Activated naive CD8-positive, alpha-beta T cell treated with anti-CD3 and anti-CD28 coated beads, Interleukin-2, amount 50 U/mL, for 24 hours (primary cell): ENCODE results near the gene FBXO21.
A peak's percentile ranks its signal among the peaks of the same experiment; 100 is the strongest.

Experiments used
- ATAC-seq: fragments of 150-1000 bp; cut with Tn5 transposase; one replicate; pipeline ENCODE4 v1.10.0; 2021
- DNase-seq: peaks from one replicate; pipeline ENCODE4 v3.0.0; 2021
- H3K27ac Mint-ChIP-seq: one replicate; pipeline ENCODE4 v1.8.0; 2021; ENCODE audit warnings: mild to moderate bottlenecking, mixed read lengths
- H3K27me3 Mint-ChIP-seq: one replicate; pipeline ENCODE4 v1.8.0; 2021; ENCODE audit warnings: mixed read lengths
- H3K36me3 Mint-ChIP-seq: one replicate; pipeline ENCODE4 v1.8.0; 2021; ENCODE audit warnings: low read depth, mixed read lengths
- H3K4me1 Mint-ChIP-seq: one replicate; pipeline ENCODE4 v1.8.0; 2021; ENCODE audit warnings: mixed read lengths
- H3K4me3 Mint-ChIP-seq: one replicate; pipeline ENCODE4 v1.8.0; 2021; ENCODE audit warnings: mild to moderate bottlenecking, moderate library complexity, mixed read lengths
- H3K9me3 Mint-ChIP-seq: one replicate; pipeline ENCODE4 v1.8.0; 2021; ENCODE audit warnings: mixed read lengths

FBXO21 gene

DNA sequence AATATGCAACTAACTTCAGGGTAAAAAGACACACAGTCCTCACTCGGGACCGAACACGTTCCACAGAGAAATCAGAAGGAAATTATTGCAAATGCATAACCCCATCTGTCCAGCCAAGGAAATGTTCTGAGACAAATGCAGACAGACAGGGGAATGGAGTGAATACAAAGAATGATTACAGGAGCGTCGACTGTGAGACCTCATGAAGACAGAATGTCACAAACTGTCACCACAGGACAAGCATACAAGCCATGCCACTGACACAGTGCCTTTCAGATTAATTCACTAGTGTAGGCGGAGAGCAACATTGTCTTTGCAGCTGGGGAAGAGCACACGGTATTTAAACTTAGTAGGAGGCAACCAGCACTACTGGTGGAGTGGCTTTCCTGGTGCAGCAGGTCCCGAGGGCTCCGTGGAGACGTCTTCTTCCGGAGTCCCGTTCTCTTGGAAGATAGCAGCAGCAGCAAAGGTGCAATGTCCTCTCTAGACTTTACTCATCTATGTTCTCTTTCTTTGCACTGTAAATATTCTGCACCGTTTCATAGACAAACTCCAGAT is 44.6 kb downstream of the FBXO21 start:
- peaks cover 31% of the 10 kb centered on the region for H3K36me3 Mint-ChIP-seq
- H3K27ac Mint-ChIP-seq: peak overlapping the region; percentile 43
- no peak for DNase-seq
- no peaks in the 10 kb centered on the region for H3K9me3 Mint-ChIP-seq
- no peak overlapping the region for H3K4me3 Mint-ChIP-seq
- no peak for ATAC-seq
- H3K27me3 Mint-ChIP-seq: no peaks in the 10 kb centered on the region
- peaks cover 56% of the 10 kb centered on the region for H3K4me1 Mint-ChIP-seq

DNA sequence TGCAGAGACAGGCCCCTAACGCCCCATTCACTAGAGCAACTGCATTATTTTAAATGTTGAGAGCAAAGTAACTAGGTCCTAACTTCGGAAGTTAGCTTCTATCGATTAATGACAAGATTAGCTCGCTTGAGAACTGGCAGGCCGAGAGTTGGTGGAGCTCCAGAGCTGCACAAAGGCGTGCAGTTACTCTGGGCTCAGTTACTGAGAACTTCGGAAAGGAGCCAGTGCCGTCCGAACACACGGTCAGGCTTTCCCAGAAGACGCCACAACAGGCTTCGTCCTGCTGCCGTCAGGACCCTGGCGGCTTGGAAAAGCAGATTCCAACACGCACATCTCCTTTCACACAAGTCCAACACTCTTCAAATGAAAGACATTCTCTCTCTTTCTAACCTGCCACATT is 45.7 kb downstream of the FBXO21 start:
- no peak for ATAC-seq
- no peaks in the 10 kb centered on the region for H3K27me3 Mint-ChIP-seq
- peaks cover 29% of the 10 kb centered on the region for H3K36me3 Mint-ChIP-seq
- H3K4me3 Mint-ChIP-seq: no peak overlapping the region
- no peak overlapping the region for H3K27ac Mint-ChIP-seq
- peaks cover 45% of the 10 kb centered on the region for H3K4me1 Mint-ChIP-seq
- no peaks in the 10 kb centered on the region for H3K9me3 Mint-ChIP-seq
- DNase-seq: no peak

DNA sequence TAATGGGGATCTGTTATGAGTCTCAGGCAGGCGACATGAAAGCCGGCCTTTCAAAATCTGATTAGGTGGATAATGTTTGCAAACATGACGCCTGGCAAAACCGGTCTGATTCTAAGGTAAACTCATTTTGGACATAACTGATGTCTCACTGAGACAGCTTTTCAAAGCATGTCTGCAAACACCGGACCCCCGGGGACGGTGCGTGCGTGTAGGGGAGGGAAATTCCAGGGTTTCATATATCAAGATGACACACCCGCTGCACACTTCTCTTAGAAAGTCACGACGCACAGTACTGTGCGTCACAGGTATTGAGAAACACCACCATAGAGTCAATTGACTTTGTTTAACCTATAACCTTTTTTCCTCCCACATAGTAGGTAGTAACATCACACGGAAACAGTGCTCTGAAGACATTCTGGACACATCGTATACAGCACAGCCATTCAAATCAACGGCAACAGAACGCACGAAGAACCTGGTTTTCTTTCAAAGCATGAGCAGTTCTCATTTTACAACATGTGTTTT is 47.2 kb downstream of the FBXO21 start:
- Mint-ChIP-seq H3K9me3 (no peaks in the 10 kb centered on the region), H3K27me3 (no peaks in the 10 kb centered on the region), H3K27ac (peak overlapping the region; percentile 15), H3K4me1 (peaks cover 30% of the 10 kb centered on the region), H3K36me3 (peaks cover 22% of the 10 kb centered on the region), H3K4me3 (no peak overlapping the region)
- DNase-seq: no peak
- ATAC-seq: peak; percentile 58

DNA sequence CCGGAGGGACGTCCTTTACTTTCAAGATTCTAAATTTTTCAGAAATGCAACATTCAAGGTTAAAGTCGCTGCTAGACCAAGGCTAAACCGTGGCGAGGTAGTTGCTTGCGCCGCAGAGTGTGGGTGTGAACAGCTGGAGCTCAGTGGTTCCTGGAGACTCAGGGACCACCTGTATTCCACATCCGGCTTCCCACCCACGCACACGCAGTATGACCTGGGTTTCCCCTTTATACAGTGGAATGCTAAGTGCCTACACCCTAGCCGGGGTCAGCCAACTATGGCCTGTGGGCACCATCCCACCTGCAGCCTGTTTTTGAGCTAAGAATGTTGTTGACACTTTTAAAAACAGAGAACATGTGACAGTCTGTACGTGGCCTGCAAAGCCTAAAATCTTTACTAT is 48.2 kb downstream of the FBXO21 start:
- no peak for ATAC-seq
- no peak for DNase-seq
- H3K4me1 Mint-ChIP-seq: peaks cover 25% of the 10 kb centered on the region
- no peaks in the 10 kb centered on the region for H3K27me3 Mint-ChIP-seq
- no peaks in the 10 kb centered on the region for H3K9me3 Mint-ChIP-seq
- H3K36me3 Mint-ChIP-seq: peaks cover 16% of the 10 kb centered on the region
- H3K27ac Mint-ChIP-seq: no peak overlapping the region
- no peak overlapping the region for H3K4me3 Mint-ChIP-seq

DNA sequence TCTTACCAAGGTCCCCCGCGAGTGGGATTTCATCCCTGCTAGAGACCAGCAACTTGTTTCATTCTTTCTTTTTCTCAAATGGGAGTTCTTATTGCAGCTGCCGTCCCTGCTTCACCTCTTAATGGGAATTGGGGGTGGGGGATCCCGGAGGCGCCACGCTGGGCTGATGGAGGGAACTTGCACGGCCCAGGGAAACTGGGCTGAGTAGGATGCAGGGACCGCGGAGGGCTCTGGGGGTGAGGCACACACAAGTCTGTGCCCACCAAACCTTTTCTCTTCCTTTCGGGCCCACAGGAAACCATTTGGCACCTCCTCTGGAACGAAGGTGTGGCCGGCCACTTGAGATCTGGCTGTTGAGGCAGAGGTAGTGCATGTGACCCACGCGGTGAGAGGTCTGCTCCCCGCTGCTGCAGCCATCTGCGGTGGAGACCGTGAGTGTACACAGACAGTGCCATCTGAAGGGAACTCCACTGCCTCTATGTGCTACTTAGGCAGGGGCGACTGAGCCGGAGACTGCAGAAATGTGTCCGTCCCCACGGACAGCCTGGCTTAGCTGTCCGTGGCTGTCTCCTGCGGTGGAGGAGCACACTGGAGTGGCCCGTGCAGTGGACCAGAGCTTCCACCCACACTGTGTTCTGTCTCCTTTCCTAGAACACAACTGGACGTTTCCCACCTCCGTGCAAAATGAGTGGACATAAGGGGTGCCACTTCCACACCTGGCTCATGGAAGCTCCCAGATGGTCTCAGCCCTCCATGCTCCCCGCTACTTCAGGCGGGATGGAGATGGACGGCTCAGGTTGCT is 49.0 kb downstream of the FBXO21 start:
- H3K36me3 Mint-ChIP-seq: peaks cover 15% of the 10 kb centered on the region
- DNase-seq (no peak), ATAC-seq (no peak)
- no peak overlapping the region for H3K4me3 Mint-ChIP-seq
- no peaks in the 10 kb centered on the region for H3K9me3 Mint-ChIP-seq
- H3K4me1 Mint-ChIP-seq: peaks cover 25% of the 10 kb centered on the region
- H3K27me3 Mint-ChIP-seq: no peaks in the 10 kb centered on the region
- no peak overlapping the region for H3K27ac Mint-ChIP-seq

DNA sequence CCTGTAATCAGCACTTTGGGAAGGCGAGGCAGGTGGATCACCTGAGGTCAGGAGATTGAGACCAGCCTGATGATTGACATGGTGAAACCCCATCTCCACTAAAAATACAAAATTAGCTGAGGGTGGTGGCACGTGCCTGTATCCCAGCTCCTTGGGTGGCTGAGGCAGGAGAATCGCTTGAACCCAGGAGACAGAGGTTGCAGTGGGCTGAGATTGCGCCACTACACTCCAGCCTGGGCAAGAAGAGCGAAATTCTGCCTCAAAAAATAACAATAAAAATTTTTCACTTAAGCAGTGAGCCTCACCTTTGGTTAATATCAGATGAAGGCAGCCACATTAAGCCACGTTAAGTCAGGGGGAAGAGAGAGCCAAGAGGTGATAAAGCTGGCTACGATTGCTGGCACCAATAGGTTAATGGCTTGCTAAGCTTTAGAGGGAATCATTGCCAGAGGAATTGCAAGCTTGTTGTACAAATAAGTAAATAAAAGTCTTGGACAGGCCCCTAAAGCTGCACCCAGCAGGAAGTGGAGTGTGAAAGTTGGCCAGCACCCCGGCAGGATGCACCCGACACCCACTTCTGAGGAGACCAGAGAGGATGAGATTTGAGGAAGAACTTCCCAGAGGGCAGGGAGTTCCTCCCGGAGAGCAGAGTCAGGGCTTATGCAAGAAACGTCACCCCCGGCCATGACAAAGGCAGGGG is 49.7 kb downstream of the FBXO21 start:
- DNase-seq: no peak
- Mint-ChIP-seq H3K9me3 (no peaks in the 10 kb centered on the region), H3K4me3 (no peak overlapping the region), H3K36me3 (peaks cover 12% of the 10 kb centered on the region), H3K27ac (no peak overlapping the region), H3K27me3 (no peaks in the 10 kb centered on the region), H3K4me1 (peaks cover 26% of the 10 kb centered on the region)
- ATAC-seq: no peak

DNA sequence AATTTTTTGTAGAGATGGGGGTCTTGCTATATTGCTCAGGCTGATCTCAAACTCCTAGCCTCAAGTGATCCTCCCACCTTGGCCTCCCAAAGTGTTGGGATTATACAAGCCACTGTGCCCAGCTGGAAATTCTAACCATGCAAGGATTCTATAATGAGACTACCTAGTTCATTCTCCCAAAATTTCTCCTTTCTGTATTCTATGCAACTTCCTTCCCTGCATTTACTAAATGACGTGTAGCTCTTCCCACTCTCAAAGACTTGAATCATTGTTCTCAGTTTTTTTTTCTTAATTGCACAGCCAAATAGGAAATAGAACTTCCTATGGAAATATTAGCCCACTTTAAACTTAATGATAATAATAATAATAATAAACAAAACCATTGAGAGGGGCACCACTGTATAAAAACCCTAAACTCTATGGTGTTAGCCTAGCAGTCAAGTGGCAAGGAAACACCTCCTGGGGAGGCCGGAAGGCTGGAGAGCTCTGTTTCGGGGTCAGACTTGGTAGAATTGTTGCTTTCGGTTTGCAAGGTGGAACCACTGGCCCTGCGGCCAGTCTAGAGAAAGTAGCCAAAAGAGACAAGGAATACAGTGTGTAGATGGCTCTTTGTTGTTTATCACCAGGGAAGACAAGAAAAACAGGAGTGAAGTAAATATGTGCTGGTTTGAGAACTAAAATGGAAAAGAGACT is 51.1 kb downstream of the FBXO21 start:
- no peak overlapping the region for H3K4me3 Mint-ChIP-seq
- DNase-seq: no peak
- H3K36me3 Mint-ChIP-seq: peaks cover 8% of the 10 kb centered on the region
- no peak overlapping the region for H3K27ac Mint-ChIP-seq
- ATAC-seq: no peak
- no peaks in the 10 kb centered on the region for H3K9me3 Mint-ChIP-seq
- peaks cover 29% of the 10 kb centered on the region for H3K4me1 Mint-ChIP-seq
- no peaks in the 10 kb centered on the region for H3K27me3 Mint-ChIP-seq

DNA sequence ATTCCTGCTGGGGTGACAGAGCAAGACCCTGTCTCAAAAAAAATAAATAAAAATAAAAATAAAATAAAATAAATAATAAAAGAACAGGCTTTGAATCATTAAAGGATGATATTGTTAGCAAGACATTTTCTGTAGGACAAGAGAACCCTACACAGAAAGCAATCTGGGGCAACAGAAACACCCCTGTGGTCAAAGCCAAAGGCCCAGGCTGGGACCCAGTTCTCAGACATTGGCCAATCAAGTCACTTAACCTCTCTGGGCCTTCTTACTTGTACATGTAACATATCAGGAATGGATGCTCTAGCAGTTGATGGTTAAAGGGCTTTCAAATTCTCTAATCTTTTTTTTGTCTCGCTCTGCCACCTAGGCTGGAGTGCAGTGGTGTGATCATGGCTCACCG is 55.5 kb downstream of the FBXO21 start:
- no peaks in the 10 kb centered on the region for H3K9me3 Mint-ChIP-seq
- H3K27ac Mint-ChIP-seq: peak overlapping the region; percentile 94
- H3K27me3 Mint-ChIP-seq: no peaks in the 10 kb centered on the region
- DNase-seq: no peak
- peaks cover 20% of the 10 kb centered on the region for H3K4me1 Mint-ChIP-seq
- no peaks in the 10 kb centered on the region for H3K36me3 Mint-ChIP-seq
- ATAC-seq: no peak
- H3K4me3 Mint-ChIP-seq: no peak overlapping the region

DNA sequence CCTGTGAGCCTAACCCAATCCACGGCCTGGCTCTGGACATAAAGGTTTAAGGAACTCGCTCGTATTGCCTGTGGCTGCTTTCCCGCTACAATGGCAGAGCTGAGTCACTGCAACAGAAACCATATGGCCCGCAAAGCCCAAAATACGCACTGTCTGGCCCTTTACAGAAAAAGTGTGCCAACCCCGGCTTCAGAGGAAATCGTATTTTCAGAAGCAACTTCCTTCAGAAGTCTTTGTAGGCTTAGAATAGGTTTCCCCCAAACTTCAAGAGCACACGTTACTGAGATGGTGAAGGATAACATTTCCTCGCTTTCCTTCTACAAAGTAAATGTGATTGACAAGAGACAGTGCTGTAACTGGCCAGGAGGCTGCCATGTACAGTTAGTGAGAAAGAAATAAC is 56.2 kb downstream of the FBXO21 start:
- H3K27ac Mint-ChIP-seq: peak overlapping the region; percentile 94
- peak overlapping the region; percentile 56 for H3K4me3 Mint-ChIP-seq
- H3K36me3 Mint-ChIP-seq: no peaks in the 10 kb centered on the region
- peak; percentile 92 for ATAC-seq
- no peaks in the 10 kb centered on the region for H3K9me3 Mint-ChIP-seq
- H3K27me3 Mint-ChIP-seq: no peaks in the 10 kb centered on the region
- H3K4me1 Mint-ChIP-seq: peaks cover 20% of the 10 kb centered on the region
- peak; percentile 66 for DNase-seq

DNA sequence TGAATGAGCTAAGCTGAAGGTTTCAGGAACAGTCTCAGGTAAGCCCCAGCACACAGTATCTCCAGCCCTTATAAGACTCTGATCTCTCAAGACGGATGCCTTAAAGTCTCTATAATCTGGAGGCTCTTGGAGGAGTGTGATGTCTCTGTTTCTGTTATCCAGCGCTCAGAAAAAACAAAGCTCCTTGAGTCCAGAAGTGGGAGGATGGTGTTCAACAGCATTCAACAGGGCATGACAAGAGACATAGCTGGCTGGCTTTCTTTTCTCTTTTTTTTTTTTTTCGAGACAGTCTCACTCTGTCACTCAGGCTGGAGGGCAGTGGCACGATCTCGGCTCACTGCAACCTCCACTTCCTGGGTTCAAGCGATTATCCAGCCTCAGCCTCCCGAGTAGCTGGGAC is 59.5 kb downstream of the FBXO21 start:
- H3K36me3 Mint-ChIP-seq: no peaks in the 10 kb centered on the region
- ATAC-seq: no peak
- no peak overlapping the region for H3K4me3 Mint-ChIP-seq
- no peak overlapping the region for H3K27ac Mint-ChIP-seq
- H3K4me1 Mint-ChIP-seq: peaks cover 17% of the 10 kb centered on the region
- DNase-seq: no peak
- peaks cover 4% of the 10 kb centered on the region for H3K9me3 Mint-ChIP-seq
- no peaks in the 10 kb centered on the region for H3K27me3 Mint-ChIP-seq

DNA sequence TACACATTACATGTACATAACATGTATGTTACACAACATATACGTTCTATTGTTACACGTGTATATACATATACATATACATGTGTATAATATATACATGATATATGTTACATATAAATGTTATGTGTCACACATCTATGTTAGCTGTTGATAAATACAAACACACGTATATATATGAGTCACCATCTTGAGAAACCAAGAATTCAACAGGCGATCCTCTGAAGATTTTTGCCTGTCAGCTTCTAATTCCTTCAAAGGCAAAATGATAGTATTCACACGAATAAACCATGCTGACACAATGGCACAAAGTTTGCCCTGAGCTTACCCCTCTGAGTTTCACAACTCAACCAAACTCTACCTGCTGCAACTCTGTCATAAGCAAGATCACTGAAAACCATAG is 60.9 kb downstream of the FBXO21 start:
- Mint-ChIP-seq H3K4me3 (no peak overlapping the region), H3K4me1 (peaks cover 21% of the 10 kb centered on the region), H3K27me3 (no peaks in the 10 kb centered on the region), H3K27ac (no peak overlapping the region), H3K36me3 (no peaks in the 10 kb centered on the region), H3K9me3 (peaks cover 4% of the 10 kb centered on the region)
- ATAC-seq: no peak
- DNase-seq: no peak

DNA sequence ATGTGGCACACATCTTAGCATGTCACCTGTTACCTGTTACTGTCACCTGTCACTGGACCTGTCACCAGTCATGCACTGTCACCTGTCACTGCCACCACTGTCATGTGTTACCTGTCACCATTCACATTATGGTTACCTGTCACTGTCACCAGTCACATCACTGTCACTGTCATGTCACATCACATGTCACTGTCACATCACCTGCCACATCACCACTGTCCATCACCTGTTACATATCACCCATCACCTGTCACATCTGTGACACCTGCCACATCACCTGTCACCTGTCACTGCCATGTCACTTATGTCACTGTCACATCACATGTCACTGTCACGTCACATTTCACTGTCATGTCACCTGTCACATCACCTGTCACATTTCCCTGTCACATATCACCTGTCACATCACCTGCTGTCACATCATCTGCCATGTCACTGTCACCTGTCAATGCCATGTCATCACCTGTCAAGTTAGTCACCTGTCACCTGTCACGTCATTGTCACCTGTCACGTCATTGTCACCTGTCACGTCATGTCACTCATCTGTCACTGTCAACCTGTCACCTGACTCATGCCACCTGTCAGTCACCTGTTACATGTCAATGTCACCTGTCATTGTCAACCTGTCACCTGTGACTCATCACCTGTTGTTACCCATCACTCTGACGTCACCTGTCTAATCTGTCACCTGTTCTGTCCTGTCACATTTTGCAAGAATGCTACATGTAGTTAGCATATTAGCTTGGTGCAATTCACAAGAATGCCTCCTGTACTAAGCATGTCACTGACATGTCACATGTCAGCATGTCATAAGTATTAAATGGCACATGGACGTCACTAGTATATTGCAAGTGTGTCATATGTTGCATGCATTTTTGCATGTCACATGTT is 62.1 kb downstream of the FBXO21 start:
- Mint-ChIP-seq H3K27me3 (no peaks in the 10 kb centered on the region), H3K4me3 (no peak overlapping the region), H3K4me1 (peaks cover 14% of the 10 kb centered on the region), H3K27ac (no peak overlapping the region), H3K9me3 (peaks cover 4% of the 10 kb centered on the region), H3K36me3 (no peaks in the 10 kb centered on the region)
- ATAC-seq (no peak), DNase-seq (no peak)

DNA sequence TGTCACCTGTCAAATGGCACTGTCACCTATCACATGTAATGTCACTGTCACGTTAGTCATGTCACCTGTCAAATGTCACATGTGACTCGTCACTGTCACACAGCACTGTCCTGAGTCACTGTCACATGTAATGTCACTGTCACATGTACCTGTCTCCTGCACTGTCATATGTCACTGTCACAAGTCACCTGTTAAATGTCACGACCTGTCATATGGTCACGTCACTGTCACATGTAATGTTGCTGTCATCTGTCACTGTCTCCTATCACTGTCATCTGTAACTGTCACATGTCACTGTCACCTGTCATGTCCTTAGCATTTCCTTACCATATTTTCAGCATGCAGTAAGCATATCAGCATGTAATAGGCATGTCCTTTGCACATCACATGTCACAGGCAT is 63.9 kb downstream of the FBXO21 start:
- ATAC-seq: no peak
- Mint-ChIP-seq H3K9me3 (peaks cover 4% of the 10 kb centered on the region), H3K4me1 (peaks cover 14% of the 10 kb centered on the region), H3K27ac (no peak overlapping the region), H3K4me3 (no peak overlapping the region), H3K36me3 (no peaks in the 10 kb centered on the region), H3K27me3 (no peaks in the 10 kb centered on the region)
- DNase-seq: no peak

DNA sequence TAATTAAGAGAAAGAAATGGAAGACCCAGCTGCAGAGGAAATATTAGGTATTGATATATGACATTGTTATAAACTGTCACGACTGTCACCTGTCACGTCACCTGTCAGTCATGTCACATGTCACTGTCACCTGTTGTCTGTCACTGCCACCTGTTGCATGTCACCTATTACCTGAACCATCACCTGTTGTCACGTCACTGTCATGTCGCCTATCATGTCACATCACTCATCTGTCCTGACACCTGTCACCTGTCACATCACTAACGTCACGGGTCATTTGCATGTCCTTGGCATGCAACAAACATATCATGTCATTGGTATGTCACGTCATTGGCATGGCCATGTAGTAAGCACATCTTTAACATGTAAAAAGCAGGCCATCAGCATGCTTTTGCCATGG is 64.5 kb downstream of the FBXO21 start:
- ATAC-seq (no peak), DNase-seq (no peak)
- Mint-ChIP-seq H3K4me1 (peaks cover 14% of the 10 kb centered on the region), H3K36me3 (no peaks in the 10 kb centered on the region), H3K4me3 (no peak overlapping the region), H3K9me3 (peaks cover 4% of the 10 kb centered on the region), H3K27me3 (no peaks in the 10 kb centered on the region), H3K27ac (no peak overlapping the region)
